NCI-H2029 (cell line): Measurements from ENCODE around the gene OTUB1.
A peak's percentile ranks its signal among the peaks of the same experiment; 100 is the strongest.

Experiments used
- DNase-seq: peaks from one replicate; lab custom pipeline; 2025; lab: John Stamatoyannopoulos, UW

OTUB1 gene

GRCh38 chr11:64025205-64025604, 39.0 kb downstream of the OTUB1 start:
- no peak for DNase-seq

- no peak for DNase-seq
Observed at GRCh38 chr11:64026575-64027205, 40.5 kb downstream of the OTUB1 start.

- DNase-seq, result no peak
Observed at GRCh38 chr11:64027651-64028397, 41.6 kb downstream of the OTUB1 start.

GRCh38 chr11:64028398-64029115, 42.3 kb downstream of the OTUB1 start:
- DNase-seq, result peak; percentile 12

GRCh38 chr11:64029773-64030172, 43.5 kb downstream of the OTUB1 start:
- no peak for DNase-seq

- no peak for DNase-seq
Observed at GRCh38 chr11:64031001-64031400, 44.8 kb downstream of the OTUB1 start.

- no peak for DNase-seq
Observed at GRCh38 chr11:64032050-64032449, 45.8 kb downstream of the OTUB1 start.

- DNase-seq, result no peak
Observed at GRCh38 chr11:64034411-64034811, 48.2 kb downstream of the OTUB1 start.

GRCh38 chr11:64035081-64035524, 48.9 kb downstream of the OTUB1 start:
- DNase-seq, result no peak

- DNase-seq, result no peak
Observed at GRCh38 chr11:64035576-64035975, 49.3 kb downstream of the OTUB1 start, which contains the start of gene FLRT1. Gene FLRT1, plus strand, starts transcription at chr11:64035931. Its CDS starts 80,337 bp downstream, at chr11:64116268.

GRCh38 chr11:64036087-64037026, 50.1 kb downstream of the OTUB1 start:
- no peak for DNase-seq

- DNase-seq, result no peak
Observed at GRCh38 chr11:64037027-64037634, 50.9 kb downstream of the OTUB1 start.

GRCh38 chr11:64038500-64038899, 52.3 kb downstream of the OTUB1 start:
- no peak for DNase-seq

GRCh38 chr11:64039012-64039665, 52.9 kb downstream of the OTUB1 start:
- DNase-seq, result no peak

GRCh38 chr11:64040684-64041322, 54.6 kb downstream of the OTUB1 start:
- peak; percentile 24 for DNase-seq

- DNase-seq, result no peak
Observed at GRCh38 chr11:64041846-64042245, 55.6 kb downstream of the OTUB1 start.

GRCh38 chr11:64042301-64042700, 56.1 kb downstream of the OTUB1 start:
- no peak for DNase-seq

- no peak for DNase-seq
Observed at GRCh38 chr11:64043545-64043944, 57.3 kb downstream of the OTUB1 start.

GRCh38 chr11:64044730-64045393, 58.6 kb downstream of the OTUB1 start:
- no peak for DNase-seq

GRCh38 chr11:64045700-64046099, 59.5 kb downstream of the OTUB1 start:
- DNase-seq, result no peak
